NT2/D1 (cell line): ENCODE results near the gene CAMK1D.

Source experiments
- SUZ12 ChIP-seq: IDR thresholded peaks from 2 replicates; pipeline ENCODE4 v1.6.1; 2011; ENCODE audit not compliant: insufficient read length, insufficient read depth; ENCODE audit errors: extremely low read depth
- ZNF274 ChIP-seq: IDR thresholded peaks from 2 replicates; pipeline ENCODE4 v1.6.1; 2011; ENCODE audit warnings: mild to moderate bottlenecking, low read depth, low read length

GRCh38 chr10:12480440-12480839 is 131.1 kb downstream of the CAMK1D start:
- TF ChIP-seq SUZ12 (no peak), ZNF274 (no peak)
